ENCODE measurements around the gene NEK3. TPM values are rescaled to one million over a fixed set of nuclear protein-coding genes. Genes with fewer than 3 reads are reported as not detected.

Gene NEK3
- total and polyA plus RNA-seq, 2 experiments from 2014 or later = 11.0 TPM

- Histone ChIP-seq H3K9me2 (replicated peaks; ENCODE audit: insufficient read depth) (no peaks in the 10 kb centered on the region), H3K27ac (no peak overlapping the region), H3K4me3 (no peak overlapping the region), H3K4me1 (ENCODE audit: insufficient read depth) (no peaks in the 10 kb centered on the region), H4K20me1 (ENCODE audit: insufficient read depth, poor library complexity, severe bottlenecking) (no peaks in the 10 kb centered on the region), H3K27me3 (no peaks in the 10 kb centered on the region), H3K36me3 (replicated peaks; ENCODE audit: insufficient read depth, low read depth) (no peaks in the 10 kb centered on the region), H2AFZ (no peak overlapping the region), H3K4me2 (no peak overlapping the region), H3K9me3 (ENCODE audit: low read depth) (no peaks in the 10 kb centered on the region), H3K79me2 (no peaks in the 10 kb centered on the region)
- DNase-seq (ENCODE audit: low spot score) = no peak
- TF ChIP-seq EZH2 (IDR thresholded peaks at IDR 0.05; ENCODE audit: borderline replicate concordance) = no peak
- TF ChIP-seq EZH2phosphoT487 (IDR thresholded peaks at IDR 0.05; ENCODE audit: low read depth, severe bottlenecking, unreplicated experiment) = no peak
- TF ChIP-seq CTCF (IDR thresholded peaks at IDR 0.05; ENCODE audit: poor library complexity) = no peak
- WGBS (ENCODE audit: low lambda C conversion rate, missing lambda C conversion rate) = 84% methylated on average over 2 of the region's 2 CpGs
These were observed 18.1 kb downstream of the NEK3 start for GRCh38 chr13:52141299-52141698.

GRCh38 chr13:52137489-52137888 lies 21.9 kb downstream of the NEK3 start:
- Histone ChIP-seq H2AFZ (no peak overlapping the region), H3K4me3 (no peak overlapping the region), H3K9me3 (ENCODE audit: low read depth) (no peaks in the 10 kb centered on the region), H3K27ac (no peak overlapping the region), H3K9me2 (replicated peaks; ENCODE audit: insufficient read depth) (no peaks in the 10 kb centered on the region), H3K79me2 (no peaks in the 10 kb centered on the region), H3K4me1 (ENCODE audit: insufficient read depth) (no peaks in the 10 kb centered on the region), H3K27me3 (no peaks in the 10 kb centered on the region), H3K4me2 (no peak overlapping the region), H3K36me3 (replicated peaks; ENCODE audit: insufficient read depth, low read depth) (no peaks in the 10 kb centered on the region), H4K20me1 (ENCODE audit: insufficient read depth, poor library complexity, severe bottlenecking) (no peaks in the 10 kb centered on the region)
- TF ChIP-seq CTCF (IDR thresholded peaks at IDR 0.05; ENCODE audit: poor library complexity) = no peak
- TF ChIP-seq EZH2phosphoT487 (IDR thresholded peaks at IDR 0.05; ENCODE audit: low read depth, severe bottlenecking, unreplicated experiment) = no peak
- TF ChIP-seq EZH2 (IDR thresholded peaks at IDR 0.05; ENCODE audit: borderline replicate concordance) = no peak
- no peak for DNase-seq (ENCODE audit: low spot score)
- whole genome bisulfite sequencing (ENCODE audit: low lambda C conversion rate, missing lambda C conversion rate) = 71% methylated on average over 3 of the region's 3 CpGs

GRCh38 chr13:52136763-52137162 lies 22.6 kb downstream of the NEK3 start:
- H3K27ac ChIP-seq = no peak overlapping the region
- no peaks in the 10 kb centered on the region for H3K4me1 ChIP-seq (ENCODE audit: insufficient read depth)
- DNase-seq (ENCODE audit: low spot score) = no peak
- no peak for TF ChIP-seq EZH2 (IDR thresholded peaks at IDR 0.05; ENCODE audit: borderline replicate concordance)
- no peaks in the 10 kb centered on the region for H4K20me1 ChIP-seq (ENCODE audit: insufficient read depth, poor library complexity, severe bottlenecking)
- H3K36me3 ChIP-seq (replicated peaks; ENCODE audit: insufficient read depth, low read depth) = no peaks in the 10 kb centered on the region
- H3K4me3 ChIP-seq = no peak overlapping the region
- no peak overlapping the region for H3K4me2 ChIP-seq
- H3K79me2 ChIP-seq = no peaks in the 10 kb centered on the region
- H2AFZ ChIP-seq = no peak overlapping the region
- H3K27me3 ChIP-seq = no peaks in the 10 kb centered on the region
- no peaks in the 10 kb centered on the region for H3K9me2 ChIP-seq (replicated peaks; ENCODE audit: insufficient read depth)
- H3K9me3 ChIP-seq (ENCODE audit: low read depth) = no peaks in the 10 kb centered on the region

- DNase-seq (ENCODE audit: low spot score) = no peak
- H3K4me1 ChIP-seq (ENCODE audit: insufficient read depth) = no peaks in the 10 kb centered on the region
These were observed 28.8 kb downstream of the NEK3 start for GRCh38 chr13:52130641-52131040.

More at GRCh38 chr13:52130641-52131040, 28.8 kb downstream of the NEK3 start:
- no peaks in the 10 kb centered on the region for H3K79me2 ChIP-seq
- no peaks in the 10 kb centered on the region for H3K27me3 ChIP-seq
- H3K27ac ChIP-seq = no peak overlapping the region
- no peaks in the 10 kb centered on the region for H3K36me3 ChIP-seq (replicated peaks; ENCODE audit: insufficient read depth, low read depth)
- no peak overlapping the region for H2AFZ ChIP-seq
- no peaks in the 10 kb centered on the region for H3K9me3 ChIP-seq (ENCODE audit: low read depth)
- no peak overlapping the region for H3K4me2 ChIP-seq
- H4K20me1 ChIP-seq (ENCODE audit: insufficient read depth, poor library complexity, severe bottlenecking) = no peaks in the 10 kb centered on the region
- no peaks in the 10 kb centered on the region for H3K9me2 ChIP-seq (replicated peaks; ENCODE audit: insufficient read depth)
- no peak overlapping the region for H3K4me3 ChIP-seq
- TF ChIP-seq EZH2phosphoT487 (IDR thresholded peaks at IDR 0.05; ENCODE audit: low read depth, severe bottlenecking, unreplicated experiment) (no peak), CTCF (IDR thresholded peaks at IDR 0.05; ENCODE audit: poor library complexity) (no peak), EZH2 (IDR thresholded peaks at IDR 0.05; ENCODE audit: borderline replicate concordance) (no peak)
